ENCODE results near the gene KCNQ5.

Gene KCNQ5

DNA sequence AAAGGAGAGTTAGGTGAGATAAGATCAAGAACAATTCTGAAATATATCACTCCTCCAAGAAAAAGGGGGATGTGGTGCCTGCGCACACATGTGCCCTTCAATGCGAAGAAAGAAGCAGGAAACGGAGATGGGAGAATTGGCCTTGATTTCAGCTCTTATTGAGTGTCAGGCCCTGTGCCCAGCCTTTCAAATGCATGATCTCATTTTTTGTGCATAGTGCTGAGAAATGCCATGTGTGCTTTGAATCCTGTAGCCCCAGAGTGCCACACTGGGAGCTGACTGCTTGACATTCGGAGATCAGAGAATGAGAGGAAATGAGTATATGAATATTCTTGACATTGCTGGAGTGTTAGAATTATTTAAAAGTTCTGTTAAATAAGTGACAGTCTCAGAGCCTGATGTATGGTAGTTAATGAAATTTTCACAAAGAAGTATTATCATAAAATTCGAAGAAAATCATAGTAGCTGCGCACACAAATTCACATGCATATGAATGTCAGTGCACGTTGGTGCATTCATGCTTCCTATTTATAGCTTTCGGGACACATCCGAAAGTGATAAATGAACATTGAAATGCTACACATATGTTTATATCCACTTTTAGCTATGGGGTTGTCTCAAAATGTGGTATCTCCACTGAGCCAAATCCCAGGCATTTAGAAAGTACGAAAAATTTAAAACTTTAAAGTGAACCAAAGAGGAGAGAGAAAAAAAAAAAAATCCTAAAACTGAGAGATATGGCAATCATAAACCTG, 172.0 kb downstream of the KCNQ5 start:
- DNase-seq (ENCODE audit: low read depth in 2 of 2): no peak

DNA sequence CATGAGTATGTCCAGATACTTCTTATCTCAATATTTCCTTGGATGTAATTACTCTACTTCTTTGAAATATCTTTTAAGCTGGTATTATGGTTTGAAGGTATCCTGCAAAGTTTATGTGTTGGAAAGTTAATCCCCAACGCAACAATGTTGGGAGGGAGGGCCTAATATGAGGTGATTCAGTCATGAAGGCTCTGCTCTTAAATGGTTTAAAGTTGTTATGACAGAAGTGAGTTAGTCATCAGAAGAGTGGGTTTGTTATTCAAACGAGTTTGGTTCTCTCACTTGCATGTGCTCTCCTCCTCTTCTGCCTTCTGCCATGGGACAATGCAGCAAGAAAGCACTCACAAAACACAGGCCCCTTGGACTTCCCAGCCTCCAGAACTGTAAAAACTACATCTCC, 176.3 kb downstream of the KCNQ5 start:
- no peak for DNase-seq (ENCODE audit: low read depth in 2 of 2)

DNA sequence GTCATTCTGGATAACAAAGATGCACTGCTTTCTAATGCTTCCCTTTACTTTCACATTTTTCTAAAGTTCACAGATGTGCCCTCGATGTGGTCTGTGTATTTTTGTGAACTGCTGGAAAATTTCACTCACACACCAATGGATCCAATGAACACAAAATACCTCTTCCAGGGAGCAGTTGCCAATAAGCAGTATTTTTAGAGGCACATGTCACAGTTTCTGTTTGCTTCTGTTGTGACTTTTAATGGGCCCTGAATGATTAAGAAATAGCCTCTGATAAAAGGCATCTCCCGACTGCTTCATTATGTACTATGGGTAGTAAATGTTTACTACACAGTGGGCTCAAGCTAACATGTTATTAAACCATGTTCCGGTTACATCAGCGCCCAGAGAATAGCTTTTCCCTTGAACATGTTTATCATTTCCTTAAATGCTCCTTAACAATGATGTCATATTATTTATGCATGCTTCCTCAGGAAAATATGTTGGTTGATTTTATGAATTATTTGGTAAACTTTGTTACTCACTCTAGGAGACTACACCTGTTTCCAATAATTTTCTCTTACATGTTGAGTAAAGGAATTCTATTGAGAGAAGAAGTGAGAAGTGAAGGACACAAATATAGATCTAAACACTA, 188.0 kb downstream of the KCNQ5 start:
- DNase-seq (ENCODE audit: low read depth in 2 of 2): no peak

DNA sequence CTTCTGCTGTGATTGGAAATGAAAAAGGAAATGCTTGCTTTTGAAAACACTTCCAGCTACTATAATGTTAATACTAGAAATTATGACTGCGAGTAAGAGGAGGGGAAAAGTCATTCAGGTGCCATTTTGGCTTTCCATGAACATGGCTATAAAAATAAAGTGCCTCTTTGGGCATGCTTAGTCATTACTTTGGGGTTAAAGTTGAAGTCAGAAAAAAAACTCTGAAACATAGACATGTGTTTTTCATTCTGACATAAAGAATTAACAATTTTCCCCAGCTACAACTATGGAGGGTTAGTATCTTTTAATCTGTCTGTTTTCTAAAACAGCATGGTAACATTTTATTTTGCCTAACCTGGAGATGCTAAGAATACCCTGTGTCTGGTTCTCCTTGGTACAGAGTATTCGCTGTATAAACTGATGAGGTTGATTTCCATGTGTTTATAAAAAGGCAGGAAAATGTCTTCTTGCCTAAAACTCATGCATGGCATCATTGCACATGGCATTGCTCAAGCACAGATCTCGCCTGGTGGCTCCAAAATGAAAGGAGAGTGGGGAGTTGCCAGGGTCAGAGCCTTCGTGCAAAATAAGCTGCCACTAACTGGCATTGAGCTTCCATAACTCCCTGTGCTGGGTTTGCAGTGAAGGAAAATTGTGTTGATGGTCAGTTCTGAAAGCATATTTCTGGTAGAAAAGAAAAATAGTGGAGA, 188.9 kb downstream of the KCNQ5 start:
- DNase-seq (ENCODE audit: low read depth in 2 of 2): no peak

DNA sequence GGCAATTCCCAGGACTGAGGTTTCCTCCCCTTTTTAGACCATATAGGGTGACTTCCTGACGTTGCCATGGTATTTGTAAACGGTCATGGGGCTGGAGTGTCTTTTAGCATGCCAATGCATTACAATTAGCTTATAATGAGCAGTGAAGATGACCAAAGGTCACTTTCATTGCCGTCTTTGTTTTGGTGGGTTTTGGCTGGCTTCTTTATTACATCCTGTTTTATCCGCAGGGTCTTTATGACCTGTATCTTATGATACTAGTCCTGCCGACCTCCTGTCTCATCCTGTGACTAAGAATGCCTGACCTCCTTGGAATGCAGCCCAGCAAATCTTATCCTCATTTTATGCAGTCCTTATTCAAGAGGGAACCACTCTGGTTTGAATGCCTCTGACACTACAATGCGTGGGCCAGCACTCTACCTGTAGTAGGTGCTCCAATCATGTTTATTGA, 190.1 kb downstream of the KCNQ5 start:
- DNase-seq (ENCODE audit: low read depth in 2 of 2): no peak

DNA sequence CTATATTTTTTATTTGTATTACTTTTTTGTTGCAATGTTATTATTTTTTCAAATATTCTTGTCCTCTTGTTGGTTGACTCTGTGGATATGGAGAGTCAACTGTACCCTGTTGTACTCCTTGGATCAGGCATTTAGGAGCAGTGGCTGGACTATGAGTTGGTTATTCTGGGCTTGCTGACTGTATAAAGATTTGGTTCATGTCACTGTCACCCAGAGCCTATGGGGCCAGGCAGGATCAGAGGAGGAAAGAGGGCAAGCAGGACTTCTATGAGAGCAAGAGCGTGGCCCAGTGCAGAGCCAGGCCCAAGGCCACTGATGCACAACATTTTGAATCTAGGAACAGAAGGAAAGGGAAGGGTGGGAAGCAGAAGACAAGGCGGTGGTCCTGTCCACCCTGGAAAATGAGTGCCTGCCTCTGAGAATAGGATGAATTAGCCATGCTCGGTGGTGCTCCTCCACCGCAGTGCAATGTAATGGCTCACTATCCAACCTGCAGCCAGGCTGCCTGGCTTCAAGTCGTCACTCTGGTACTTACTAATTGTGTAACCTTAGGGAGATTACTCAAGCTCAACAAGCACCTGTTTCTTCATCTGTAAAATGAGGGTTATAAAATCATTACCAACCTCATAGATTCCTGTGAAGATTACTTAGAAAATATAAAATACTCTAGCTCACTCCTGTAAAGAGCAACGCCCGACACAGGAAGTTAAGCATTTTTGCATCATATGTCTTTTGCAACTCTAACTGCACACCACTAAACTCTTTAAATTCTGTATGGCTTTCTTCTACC, 192.1 kb downstream of the KCNQ5 start:
- DNase-seq (ENCODE audit: low read depth in 2 of 2): no peak

DNA sequence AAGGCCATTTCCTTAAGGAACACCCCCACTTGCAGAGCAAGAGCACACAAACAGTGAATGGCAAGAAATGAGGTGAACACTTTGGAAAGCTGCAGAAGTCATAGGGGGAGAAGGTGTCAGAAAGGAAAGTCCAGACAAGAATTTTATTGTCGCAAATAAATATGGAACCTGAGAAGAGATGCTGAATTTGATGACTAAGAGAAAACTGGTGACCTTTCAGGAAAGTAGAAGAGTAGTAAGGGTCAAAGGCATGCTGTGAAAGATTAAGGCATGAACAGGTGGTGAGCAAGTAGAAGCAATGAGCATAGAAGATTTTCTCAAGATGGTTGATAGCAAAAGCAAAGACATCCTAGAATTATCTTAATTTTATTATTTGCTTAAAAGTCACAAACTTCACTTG, 194.2 kb downstream of the KCNQ5 start:
- DNase-seq (ENCODE audit: low read depth in 2 of 2): no peak

DNA sequence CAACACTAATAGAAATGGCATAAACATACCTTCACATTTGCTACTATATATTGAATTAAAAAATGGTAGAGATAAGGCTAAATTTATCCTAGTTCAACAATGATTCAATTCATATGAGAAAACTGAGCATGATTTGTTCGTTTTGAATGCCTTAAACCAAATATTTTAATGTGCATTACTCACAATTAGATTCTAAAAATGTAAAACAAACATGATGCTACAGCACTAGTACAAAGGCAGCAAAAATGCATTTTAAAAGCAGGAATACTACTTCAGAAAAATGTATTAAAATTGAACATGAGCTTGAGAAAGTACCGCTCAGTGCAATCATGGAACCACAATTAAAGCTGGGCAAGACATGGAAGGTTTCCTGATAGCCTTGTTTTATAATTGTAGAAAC, 195.3 kb downstream of the KCNQ5 start:
- no peak for DNase-seq (ENCODE audit: low read depth in 2 of 2)

DNA sequence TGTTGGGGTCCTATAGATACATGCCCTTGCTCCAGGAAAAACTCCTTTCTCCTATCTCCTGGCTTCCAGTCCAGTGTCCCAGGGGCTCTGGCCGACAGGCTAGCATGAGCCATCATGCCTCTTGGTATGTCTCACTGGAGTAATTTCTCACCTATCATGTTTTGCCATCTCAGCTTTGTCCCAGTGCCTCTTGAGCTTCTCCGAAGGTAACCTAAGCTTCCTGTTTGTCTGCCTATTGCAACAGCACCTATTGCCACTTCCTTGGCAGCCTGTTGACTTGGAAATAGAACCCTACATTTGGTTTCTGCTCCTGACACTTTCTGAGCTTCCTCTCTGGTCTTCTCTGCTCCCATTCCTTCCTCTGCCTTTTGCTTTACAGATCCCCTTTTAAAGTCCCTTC, 197.7 kb downstream of the KCNQ5 start:
- no peak for DNase-seq (ENCODE audit: low read depth in 2 of 2)

DNA sequence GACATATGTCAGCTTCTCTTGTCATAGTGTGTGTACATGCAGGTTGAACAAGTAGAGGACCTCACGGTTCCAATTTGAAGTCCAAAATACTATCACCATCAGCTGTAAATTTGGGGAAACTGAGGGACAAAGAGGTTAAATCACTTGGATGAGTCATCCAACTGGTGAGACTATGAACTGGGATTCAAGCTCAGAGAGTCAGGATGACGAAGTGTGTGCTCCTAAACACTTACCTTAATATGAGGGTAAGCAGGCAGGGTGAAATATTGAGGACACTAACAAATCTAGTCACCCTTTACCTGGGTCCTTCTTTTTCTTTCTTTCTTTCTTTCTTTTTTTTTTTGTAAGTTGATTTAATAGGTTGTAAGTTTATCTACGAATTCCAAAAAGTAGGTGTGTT, 198.3 kb downstream of the KCNQ5 start:
- no peak for DNase-seq (ENCODE audit: low read depth in 2 of 2)

DNA sequence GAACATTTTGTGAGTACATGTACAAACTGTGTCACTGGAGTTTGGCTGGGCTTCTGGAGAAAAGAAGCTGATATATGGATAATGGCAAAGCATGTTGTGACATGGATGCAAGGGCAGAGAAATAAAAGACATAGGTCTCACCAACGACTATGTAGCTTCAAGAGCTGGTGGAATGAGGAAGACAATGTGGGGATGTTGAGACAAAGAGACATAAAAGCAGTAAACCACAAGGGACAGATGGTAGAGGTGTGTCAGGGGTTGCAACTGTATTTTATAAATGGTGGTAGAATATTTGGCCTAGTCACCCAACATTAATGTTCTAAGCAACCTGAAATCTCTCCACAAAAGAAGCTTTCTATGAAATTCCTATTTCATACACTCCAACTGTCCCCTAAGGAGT, 199.0 kb downstream of the KCNQ5 start:
- DNase-seq (ENCODE audit: low read depth in 2 of 2): no peak

DNA sequence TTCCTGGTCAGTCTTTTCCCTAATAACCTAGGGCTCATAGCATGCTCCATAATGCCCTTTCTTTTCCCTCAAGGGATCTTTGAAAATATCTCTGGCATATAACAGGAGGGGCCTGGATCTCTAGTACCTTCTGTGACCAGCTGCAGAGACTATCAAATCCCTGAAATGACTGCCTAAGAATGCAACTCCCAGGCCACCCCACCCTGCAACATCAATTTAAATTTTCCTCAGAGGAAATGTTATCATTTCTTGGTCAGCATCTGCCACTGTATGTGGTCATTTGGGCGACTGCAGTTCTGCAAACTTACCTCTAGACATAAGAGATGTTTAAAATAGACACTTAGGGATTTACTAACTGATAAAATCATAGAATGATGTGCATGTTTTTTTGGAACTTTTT, 200.2 kb downstream of the KCNQ5 start:
- no peak for DNase-seq (ENCODE audit: low read depth in 2 of 2)

DNA sequence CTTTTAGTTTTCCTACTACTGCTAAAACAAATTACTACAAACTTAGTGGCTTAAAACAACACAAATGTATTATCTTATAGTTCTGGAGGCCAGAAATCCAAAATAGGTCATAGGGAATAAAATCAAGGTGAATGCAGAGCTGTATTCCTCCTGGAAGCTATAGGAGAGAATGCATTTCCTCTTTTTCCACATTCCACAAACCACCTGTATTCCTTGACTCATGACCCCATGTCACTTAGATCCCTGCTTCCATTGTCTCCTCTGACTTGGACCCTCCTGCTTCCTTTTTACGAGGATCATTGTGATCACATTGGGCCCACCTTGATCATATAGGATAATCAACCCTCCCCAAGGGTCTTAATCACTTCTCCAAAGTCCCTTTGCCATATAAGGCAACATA, 200.8 kb downstream of the KCNQ5 start:
- no peak for DNase-seq (ENCODE audit: low read depth in 2 of 2)

DNA sequence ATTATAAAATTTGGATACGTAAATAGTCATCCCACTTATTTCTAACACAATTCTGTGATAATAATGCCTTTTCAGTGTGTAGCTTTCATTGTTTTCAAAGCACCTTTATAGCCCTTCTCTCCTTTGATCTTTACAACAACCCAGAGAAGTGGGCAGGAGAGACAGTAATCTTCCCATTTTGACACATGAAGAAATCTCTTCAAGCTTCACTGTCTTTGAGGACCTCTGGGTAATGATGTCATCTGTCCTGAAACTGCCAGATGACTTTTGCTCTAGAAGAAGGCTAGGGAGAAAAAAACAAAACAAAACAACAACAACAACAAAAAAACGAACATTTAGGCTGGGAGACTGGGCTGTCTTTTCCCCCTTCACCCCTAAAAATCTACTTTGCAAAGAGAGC, 203.0 kb downstream of the KCNQ5 start:
- no peak for DNase-seq (ENCODE audit: low read depth in 2 of 2)

DNA sequence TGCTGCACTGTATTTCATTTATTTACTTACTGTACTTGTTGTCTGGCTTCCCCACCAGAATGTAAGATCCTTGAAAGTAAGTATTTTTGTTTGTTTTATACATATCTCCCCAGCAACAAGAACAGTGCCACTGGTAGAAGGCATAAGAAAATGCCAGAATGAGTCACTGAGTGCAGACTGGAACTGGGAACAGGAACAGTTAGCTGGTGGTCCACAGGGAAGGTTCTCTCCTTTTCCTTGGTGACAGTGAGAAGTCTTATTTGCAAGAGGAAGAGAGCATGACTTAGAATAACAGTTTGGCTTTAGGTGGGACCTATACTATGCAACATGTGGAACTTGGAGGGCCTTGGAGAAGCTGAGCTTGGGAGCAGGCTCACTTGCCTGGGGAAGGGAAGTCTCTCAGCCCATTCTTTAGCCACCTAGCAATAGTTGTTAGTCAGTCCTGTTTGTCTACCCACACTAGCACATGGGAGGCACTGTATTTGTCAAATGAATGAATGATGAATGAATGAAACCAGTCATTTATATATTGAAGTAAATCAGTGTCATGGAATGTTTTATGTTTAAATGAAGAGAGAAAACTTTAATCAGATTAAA, 203.5 kb downstream of the KCNQ5 start:
- DNase-seq (ENCODE audit: low read depth in 2 of 2): no peak

DNA sequence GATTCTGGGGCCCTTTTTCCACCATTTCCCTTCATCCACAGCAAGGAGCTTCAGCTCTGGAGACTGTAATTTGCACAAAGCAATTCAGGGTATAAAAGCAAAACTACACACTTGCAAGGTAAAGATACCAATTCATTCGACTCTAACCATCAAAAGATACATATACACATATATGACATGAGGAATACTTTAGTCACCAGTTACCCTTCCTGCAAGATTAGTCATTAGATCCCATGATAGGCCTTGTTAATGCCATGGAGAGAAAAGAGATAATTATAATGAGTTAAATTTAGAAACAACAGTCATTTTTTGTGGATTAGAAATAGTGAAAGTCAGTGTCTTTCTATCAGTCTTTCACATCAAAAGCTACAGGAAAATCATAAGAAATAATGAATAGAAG, 204.2 kb downstream of the KCNQ5 start:
- DNase-seq (ENCODE audit: low read depth in 2 of 2): no peak

DNA sequence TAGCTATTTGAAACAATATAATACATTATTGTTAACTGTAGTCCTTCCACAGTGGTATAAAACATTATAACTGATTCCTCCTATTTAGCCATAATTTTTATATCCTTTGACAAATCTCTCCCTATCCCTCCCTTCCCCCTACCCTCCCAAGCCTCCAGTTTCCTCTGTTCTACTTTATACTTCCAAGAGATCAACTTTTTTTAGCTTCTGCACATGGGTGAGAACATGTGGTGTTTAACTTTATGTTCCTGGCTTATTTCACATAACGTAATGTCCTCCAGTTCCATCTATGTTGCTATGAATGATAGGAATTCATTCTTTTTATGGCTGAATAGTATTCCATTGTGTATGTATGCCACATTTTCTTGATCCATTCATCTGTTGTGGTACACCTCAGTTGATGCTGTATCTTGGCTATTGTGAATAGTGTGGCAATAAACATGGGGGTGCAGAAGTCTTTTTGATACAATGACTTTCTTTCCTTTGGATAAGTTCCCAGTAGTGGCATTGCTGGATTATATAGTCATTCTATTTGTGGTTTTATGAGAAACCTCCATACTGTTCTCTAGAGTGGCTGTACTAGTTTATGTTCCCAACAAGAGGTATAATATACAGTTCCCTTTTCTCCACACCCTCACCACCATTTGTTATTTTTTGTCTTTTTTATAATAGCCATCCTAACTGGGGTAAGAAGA, 205.0 kb downstream of the KCNQ5 start:
- no peak for DNase-seq (ENCODE audit: low read depth in 2 of 2)

DNA sequence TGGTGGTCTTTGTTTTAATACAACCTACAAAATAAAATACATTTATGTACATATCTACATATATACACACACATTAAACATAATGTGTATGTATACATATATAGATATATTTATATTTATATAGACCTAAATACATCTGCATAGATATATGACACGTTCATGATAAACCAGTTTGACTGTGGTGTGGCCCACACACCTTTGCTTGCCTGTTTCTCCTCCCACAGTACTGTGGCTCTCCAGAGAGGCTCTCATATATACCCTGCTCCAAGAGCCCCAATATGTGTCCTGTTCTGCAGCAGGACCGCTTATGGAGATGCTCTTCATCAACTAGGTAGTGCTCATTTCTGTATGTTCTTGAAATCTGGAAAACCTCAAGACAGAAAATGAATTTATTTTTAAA, 207.0 kb downstream of the KCNQ5 start:
- DNase-seq (ENCODE audit: low read depth in 2 of 2): no peak

DNA sequence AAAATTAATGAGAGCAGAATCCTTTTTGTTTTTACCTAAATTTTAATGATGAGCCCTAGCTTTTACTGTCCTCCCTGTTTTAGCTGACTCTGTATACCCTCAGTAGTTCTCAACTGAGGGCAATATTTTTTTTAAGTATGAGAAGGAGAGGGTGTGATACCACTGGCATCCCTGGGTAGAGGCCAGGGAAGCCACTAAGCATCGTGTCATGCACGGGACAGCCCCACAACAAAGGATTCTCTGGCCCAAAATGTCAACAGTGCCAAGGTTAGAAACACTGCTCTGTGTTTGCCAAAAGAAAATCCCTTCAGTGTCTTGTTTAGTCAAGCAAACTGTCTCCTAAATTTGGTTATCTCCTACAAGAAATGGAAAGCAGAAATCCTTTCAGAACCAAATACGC, 210.4 kb downstream of the KCNQ5 start:
- DNase-seq (ENCODE audit: low read depth in 2 of 2): no peak

DNA sequence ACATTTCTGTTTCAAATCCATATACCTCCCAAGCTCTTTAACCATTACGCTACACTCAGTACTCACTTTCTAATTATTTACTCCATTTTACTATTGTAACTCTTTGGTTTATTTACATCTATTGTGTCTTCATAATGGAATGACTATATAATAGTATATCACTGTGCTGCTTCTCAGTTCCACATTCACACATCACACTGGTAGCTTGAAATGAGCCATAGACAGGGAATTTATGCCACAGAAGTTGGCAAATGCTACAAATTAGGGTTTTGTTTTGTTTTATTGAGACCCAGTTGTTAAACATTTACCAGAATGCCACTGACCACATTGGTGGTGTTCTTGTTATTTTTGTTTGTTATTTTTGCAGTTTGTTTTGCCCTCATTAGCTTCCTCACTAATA, 213.9 kb downstream of the KCNQ5 start:
- no peak for DNase-seq (ENCODE audit: low read depth in 2 of 2)

DNA sequence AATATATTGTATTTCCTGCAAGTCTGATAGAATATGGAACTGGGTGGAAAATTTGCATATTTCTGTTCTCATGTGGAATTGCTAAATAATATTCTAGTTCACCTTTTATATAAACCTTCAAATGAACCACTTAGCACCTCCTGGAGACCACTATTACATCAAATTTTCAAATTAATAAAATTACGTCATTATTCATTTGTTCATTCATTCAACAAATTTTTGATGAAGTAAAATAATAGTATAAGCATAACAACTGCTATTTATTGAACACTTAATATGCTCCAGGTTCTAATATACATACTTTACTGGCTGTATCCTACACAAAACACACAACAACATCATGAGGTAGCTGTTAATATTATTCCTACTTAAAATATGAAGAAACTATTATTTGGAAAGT, 215.1 kb downstream of the KCNQ5 start:
- no peak for DNase-seq (ENCODE audit: low read depth in 2 of 2)

Measured in activated CD4-positive, alpha-beta T cell treated with anti-CD3 and anti-CD28 coated beads for 24 hours (primary cell).